Kasumi-1 (cell line): ENCODE data around the gene YAF2.
A peak's percentile ranks its signal among the peaks of the same experiment; 100 is the strongest.
"Not testable (repeated sequence)": the region's sequence is repeated elsewhere in the genome, so short reads cannot be mapped to it uniquely, and the experiment has no call there.

Source experiments
- DNase-seq, 2 experiments: peaks; one replicate each; lab custom pipeline; 2025; lab: John Stamatoyannopoulos, UW

Gene YAF2

DNA sequence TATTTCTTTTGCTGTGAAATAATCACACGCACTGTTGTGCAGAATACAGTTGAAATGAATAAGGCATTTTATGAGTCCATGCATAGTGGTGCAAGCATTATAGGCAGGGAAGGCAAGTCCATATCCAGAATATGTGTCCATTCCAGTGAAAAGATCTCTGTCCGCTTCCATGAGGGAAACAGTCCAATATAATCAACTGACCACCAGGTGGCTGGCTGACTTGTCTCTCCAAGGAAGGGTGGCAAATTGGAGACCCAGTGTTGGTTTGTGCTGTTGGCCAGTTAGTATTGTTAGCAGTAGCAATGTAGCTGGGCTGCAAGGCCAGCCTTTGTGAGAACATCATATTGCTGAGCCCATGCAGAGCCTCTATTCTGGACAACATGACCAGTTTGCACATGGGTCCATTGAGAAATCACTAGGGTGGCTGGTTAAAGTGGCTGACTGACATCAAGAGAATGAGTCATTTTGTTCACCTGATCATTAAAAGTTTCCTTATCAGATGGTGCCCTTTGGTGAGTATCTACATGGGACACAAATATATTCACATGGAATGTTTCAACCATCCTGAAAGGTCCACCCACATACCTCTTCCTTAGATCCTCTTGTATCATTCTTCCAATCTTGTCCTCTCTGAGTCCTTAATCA is 17.3 kb upstream of the YAF2 start:
- no peak for DNase-seq

DNA sequence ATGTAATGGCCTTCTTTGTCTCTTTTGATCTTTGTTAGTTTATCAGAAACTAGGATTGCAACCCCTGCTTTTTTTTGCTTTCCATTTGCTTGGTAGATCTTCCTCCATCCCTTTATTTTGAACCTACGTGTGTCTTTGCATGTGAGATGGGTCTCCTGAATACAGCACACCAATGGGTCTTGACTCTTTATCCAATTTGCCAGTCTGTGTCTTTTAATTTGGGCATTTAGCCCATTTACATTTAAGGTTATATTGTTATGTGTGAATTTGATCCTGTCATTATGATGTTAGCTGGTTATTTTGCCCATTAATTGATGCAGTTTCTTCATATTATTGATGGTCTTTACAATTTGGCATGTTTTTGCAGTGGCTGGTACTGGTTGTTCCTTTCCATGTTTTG is 14.6 kb upstream of the YAF2 start:
- DNase-seq = not testable (repeated sequence)

DNA sequence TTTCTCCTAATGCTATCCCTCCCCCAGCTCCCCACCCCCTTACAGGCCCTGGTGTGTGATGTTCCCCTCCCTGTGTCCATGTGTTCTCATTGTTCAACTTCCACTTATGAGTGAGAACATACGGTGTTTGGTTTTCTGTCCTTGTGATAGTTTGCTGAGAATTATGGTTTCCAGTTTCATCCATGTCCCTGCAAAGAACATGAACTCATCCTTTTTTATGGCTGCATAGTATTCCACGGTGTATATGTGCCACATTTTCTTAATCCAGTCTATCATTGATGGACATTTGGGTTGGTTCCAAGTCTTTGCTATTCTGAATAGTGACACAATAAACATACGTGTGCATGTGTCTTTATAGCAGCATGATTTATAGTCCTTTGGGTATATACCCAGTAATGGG is 11.0 kb upstream of the YAF2 start:
- DNase-seq = not testable (repeated sequence)

DNA sequence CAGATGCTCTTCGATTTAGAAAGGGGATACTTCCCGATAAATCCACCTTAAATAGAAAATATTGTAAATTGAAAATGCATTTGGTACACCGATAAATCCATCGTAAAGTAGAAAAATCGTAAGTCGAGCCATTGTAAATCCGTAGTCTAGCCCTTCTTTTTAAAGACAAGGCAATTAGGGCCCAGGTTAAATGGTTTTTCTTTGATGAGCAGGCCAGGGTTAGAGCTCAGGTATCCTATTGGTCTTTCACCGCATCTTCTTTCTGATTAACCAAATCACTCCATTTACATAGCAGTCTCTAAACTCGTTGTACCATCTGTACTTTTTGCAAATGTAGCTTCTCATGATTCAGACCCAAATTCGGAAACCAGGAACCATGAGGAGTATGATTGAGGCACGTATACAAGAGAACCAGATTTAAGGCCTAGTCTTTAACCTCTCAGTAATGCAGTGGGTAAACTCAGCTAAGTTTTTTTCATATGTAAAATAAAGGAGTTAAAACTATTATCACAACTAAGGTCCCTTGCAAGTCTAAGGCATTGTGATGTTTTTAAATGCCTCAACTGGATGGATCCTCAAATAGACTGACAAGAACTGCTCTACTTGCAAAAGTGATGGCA is 2.2 kb upstream of the YAF2 start:
- DNase-seq = no peak

DNA sequence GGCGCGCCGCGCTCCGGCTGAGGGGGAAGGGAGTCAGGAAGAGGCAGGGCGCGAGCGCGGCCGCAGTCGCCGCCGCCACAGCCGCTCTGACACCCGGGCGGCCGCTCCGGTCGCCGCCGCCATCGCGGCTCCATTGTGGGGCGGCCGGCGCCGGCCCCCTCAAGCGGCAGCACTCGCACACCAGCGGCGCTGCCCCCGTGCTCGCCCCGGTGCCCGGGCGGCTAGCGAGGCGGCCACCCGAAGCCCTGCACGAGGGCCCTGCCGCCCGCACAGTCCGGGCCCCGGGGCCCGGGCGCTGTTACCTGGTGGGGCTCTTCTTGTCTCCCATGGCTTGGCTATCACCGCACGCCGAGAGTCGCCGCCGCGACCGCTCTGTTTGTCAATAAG is 202 bp downstream of the YAF2 start:
- DNase-seq = no peak

DNA sequence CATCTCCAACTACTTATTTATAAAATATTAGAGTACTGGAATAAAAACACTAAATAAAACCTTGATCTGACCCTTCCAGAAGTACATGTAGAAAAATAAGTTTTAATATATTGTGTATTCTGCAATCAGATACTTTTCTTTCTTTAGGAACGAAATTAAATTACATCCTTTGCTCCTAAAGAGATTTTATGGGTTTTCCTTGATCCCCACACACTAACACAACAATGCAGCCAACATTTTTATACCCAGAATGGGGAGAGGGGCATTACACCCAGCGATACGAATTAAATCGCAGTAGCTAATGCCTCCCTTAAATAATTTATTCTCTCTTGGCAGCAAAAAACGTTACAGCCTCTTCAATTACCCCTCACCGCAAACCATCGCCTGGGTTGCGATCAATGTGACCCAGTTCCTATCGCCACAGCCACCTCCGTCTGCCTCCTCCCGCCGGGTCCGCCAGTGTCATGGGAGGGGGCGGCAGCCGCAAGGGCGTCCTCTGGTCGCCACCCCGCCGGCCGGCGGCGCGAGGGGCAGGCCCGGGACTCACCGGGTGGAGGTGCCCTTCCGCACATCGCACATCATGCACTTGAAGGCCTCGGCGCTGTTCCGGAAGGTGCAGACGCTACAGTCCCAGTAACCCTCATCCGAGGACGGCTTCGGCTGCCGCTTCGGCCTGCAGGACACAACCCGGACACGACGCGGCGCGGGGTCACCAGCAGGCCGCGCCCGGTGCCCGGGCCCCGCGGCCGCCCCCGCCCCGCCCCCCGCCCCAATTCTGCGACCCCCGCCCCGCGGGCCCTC is 796 bp downstream of the YAF2 start:
- DNase-seq = peak; percentile 55 to 67

DNA sequence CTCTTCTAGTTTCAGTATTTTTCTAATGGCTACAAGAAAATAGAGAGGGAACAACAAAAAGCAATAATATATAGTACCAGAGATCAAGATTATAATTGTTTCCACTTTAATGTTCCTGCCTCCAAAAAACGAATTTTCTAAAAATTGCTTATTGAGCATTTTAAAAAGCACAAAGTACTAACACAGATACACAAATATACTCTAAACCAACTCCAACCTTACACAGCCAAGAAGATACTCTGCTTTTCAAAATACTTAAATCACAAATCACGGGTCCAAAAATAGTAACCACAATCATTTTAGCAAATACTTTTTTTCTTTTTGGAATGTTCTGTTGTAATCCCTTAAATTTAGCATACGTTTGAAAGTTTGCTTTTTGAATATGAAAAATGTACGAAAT is 2.0 kb downstream of the YAF2 start:
- no peak for DNase-seq

DNA sequence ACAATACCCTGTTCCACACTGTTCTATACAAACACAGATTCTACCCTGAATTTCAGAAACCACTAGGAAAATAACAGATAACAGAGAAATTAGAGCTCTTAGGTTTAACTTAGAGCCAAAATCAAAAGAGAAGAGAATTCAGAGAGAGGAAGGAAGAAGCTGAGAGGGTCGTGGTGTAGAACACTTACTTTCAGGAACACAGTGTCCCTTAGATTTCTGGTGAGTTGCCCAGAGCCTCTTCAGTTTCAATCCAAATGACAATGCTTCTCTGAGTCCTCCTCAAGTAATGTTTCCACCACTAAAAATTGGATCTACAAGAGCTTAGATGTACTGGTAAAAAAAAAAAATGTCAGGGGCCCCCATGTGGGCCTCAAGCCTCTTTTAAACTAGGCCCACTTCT is 2.6 kb downstream of the YAF2 start:
- peak; percentile 10 to 13 for DNase-seq

DNA sequence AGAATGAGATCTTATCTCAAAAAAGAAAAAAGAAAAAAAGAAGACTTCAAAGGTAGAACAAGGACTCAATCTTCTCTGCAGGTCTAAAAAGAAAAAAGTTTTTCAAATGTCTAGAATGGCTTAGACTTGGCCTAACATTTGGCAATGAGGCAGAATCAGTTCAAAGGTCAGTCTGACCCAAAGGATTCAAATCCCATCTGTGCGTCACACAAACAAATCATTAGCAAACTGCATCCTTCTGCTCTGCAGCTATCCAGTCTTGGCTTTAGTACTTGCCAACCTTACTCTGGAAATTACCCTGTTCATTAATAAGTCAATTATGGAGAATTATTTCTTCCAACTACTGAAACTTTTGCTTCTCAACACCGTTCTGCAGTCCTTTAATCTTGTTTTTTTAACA is 3.1 kb downstream of the YAF2 start:
- DNase-seq = no peak

DNA sequence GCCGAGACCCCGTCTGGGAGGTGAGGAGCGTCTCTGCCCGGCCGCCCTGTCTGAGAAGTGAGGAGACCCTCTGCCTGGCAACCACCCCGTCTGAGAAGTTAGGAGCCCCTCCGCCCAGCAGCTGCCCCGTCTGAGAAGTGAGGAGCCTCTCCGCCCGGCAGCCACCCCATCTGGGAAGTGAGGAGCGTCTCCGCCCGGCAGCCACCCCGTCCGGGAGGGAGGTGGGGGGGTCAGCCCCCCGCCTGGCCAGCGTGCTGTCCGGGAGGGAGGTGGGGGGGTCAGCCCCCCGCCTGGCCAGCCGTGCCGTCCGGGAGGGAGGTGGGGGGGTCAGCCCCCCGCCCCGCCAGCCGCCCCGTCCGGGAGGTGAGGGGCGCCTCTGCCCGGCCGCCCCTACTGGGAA is 10.5 kb downstream of the YAF2 start:
- DNase-seq = not testable (repeated sequence)

DNA sequence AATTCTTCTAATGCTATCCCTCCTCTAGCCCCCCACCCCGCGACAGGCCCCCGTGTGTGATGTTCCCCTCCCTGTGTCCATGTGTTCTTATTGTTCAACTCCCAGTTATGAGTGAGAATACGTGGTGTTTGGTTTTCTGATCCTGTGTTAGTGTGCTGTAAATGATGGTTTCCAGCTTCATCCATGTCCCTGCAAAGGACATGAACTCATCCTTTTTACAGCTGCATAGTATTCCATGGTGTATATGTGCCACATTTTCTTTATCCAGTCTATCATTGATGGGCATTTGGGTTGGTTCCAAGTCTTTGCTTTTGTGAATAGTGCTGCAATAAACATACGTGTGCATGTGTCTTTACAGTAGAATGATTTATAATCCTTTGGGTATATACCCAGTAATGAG is 13.5 kb downstream of the YAF2 start:
- DNase-seq = not testable (repeated sequence)

DNA sequence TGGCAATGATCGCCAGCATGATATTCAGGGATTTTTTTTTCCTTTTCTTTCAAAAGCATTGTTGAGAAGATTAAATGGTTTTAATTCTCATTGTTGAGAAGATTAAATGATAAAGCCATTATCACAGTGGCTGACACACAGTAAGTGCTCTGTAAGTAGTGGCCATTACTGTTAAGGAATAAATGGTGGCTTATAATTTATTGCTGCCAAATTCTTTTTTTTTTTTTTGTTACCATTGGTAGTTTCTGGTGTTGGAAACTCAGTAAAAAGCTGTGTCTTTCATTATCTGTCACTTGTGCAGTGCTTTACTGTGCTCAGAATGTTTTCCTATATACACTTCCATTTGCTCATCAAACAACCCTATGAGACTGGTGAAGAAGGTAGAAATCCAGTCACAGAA is 15.3 kb downstream of the YAF2 start:
- DNase-seq = no peak

DNA sequence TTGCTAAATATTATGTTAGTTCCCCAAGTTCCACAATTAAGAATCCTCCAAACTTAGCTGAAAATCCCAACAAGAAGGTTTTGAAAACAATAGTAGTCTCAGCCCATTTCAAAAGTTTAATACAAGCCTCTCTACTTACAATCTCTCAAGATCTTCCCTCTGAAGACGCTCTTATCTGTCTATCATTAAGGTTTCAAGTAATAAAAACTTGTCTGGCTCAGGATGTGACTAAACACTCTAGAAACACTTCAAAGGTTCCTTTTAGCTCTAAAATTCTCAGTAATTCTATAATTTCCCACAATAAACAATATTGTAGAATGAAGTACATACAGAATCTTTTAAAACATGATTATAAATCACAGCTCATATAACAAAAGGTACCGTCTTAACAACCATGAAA is 16.3 kb downstream of the YAF2 start:
- no peak for DNase-seq

DNA sequence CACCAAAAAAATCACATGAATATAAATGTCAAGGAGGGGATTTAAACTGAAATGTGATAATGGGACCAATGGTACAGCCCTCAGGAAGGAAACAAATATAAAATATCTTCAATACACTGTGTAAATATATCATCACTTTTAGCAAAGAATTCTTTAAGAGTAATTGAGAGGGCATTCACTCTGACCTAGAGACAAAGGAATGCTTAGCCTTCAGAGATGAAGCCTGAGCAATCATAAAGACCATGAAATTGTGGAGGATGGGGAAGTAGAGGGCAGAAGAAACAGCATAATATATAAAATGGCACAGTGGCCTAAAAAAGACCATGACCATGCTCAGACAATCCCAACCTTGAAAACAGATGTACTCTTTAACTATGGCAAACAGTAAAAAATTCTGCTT is 20.4 kb downstream of the YAF2 start:
- no peak for DNase-seq

DNA sequence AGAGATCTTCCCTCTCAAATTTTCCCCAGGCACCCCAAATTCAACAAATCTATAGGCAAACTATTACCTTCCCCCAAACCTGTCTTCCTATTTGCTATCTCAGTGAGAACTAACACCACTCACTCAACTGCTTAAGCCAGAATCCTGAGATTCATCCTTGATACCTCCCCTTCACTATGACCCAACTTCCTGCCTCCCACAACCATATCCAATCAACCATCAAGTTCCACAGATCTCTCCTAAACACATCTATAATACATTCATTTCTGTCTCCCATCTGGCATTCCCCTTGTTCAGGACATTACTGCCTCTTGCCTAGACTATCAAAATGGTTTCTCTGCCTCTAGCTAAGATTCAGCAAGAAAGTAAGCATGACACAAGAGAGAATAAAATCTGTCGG is 21.3 kb downstream of the YAF2 start:
- DNase-seq = no peak

DNA sequence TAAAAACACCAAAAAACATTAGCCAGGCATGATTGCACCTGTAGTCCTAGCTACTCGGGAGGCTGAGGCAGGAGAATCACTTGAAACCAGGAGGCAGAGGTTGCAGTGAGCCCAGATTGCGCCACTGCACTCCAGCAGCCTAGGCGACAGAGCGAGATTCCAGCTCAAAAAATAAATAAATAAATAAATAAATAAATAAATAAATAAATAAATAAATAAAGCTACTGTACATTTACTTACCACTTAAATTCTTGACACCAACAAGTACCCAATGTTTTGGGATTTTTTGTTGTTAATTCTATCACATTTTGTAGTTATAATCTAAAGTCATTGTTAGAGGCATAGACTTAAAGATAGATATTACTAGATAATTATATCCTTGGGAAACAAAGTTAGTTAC is 22.3 kb downstream of the YAF2 start:
- DNase-seq = not testable (repeated sequence)

DNA sequence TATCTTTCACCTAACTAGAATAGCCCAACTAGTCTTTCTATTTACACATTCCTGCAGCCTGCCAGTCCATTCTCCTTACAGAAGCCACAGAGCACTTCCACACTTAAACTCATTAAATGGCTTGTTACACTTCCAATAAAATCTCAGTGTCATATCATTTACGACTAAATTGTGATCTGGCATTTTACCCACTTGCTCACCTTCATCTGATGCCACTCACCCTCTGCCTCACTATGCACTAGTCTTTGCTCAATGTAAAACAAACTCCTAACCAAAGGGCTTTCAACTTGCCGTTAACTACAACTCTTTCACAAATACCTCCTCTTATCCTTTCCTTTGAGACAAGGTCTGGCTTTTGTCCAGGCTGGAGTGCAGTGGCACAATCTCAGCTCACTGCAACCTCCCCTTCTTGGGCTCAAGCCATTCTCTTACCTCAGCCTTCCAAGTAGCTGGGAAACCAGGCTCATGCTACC is 24.1 kb downstream of the YAF2 start:
- no peak for DNase-seq

DNA sequence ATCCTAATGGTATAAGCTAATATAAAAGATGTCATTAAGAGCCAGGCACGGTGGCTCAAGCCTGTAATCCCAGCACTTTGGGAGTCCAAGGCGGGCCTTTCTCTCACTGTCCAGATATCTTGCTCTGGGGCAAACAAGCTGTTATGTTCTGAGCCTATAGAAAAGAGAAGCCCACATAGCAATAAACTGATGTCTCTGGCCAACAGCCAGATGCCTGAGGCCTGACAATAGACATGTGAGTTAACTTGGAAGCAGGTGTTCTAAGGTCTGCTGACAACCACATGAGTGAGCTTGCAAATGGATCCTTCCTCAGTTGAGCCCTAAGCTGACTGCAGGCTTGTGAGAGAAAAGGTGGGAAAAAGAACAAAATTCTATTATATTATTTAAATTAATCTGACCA is 25.0 kb downstream of the YAF2 start:
- no peak for DNase-seq

DNA sequence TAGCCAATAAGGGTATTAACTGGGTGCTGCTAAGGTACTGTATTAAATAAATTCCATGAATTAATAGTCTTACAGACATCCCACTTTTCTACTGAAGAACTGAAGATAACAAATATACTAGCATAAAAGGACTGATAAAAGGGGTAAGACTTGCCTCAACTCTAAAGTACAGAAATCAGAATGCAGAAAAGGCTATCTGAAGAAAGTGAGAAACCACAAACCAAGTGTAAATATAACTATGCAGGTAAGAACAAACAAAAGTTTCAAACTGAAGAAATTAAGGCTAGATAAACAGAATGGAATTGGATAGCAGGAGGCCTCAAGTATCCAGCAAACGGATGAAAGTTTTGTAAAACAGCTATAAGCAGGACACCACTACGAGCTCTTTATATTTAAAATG is 29.5 kb downstream of the YAF2 start:
- DNase-seq = no peak

DNA sequence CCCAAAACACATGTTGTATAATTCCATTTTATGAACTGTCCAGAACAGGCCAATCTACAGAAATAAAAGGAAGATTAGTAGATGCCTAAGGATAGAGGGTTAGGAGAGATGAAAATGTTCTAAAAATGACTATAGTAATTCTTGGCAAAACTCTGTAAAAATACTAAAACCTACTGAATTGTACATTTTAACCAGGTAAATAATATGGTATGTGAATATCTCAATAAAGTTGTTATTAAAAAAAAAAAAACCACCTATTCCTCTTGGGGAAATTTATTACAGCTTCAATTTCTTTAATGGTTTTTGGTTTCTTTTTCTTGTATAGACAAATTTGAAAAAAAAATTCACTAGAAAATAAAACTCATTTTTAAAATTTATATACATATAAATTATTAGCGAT is 33.2 kb downstream of the YAF2 start:
- no peak for DNase-seq

DNA sequence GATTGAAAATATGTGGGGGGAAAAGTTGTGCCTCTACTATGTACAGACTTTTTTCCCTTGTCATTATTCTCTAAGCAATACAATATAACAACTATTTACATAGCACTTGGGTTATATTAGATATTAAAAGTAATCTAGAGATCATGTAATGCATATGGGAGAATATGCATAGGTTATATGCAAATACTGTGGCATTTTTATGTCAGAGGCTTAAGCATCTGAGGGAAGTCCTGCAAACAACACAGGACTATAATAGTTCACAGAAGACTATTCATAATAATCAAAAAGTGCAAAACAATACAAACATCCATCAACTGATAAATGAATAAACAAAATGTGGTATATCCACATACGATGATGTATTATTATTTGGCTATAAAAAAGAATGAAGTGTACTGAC is 33.7 kb downstream of the YAF2 start:
- no peak for DNase-seq

DNA sequence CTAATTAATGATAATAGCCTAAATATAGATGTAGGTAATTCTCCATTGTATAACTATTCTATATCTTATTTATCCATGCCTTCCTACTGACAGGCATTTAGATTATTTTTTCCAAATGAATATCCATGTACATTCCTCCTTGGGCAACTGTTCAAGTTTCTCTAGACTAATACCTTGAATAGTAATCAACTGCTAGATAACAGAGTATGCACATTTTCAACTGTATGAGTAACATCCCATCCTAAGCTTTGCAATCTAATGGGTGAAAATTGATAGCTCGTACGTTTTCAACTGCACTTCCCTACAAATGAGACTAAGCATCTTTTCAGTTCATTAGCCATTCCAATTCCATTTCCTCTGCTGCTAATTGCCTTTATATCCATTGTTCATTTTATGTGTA is 37.0 kb downstream of the YAF2 start:
- DNase-seq = no peak

DNA sequence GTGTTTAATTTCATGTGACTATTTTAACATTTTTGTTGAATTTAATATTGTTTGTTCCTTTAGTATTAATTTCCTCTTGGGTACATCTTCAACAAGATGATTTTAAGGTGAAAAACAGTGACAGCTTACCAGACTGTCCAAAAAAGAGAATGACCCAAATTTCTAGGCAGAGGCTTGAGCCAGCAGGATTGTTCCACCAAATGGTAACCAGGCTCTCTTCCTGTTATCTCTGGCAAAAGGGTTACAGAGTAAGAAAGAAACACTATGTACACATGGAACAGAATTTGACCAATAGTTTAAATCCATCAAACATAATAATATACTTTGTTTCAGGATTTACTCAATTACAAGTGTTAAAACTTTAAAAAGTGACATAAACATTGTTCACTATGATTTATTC is 39.0 kb downstream of the YAF2 start:
- DNase-seq = no peak
